ENCODE measurements around the gene FIGNL2. TPM values are rescaled to one million over a fixed set of nuclear protein-coding genes. Genes with fewer than 3 reads are reported as not detected.

Gene FIGNL2
- total RNA-seq, 1 donor from 2014 or later: not detected

GRCh38 chr12:51868821-51869495 lies 20.4 kb upstream of the FIGNL2 start:
- DNase-seq (ENCODE audit: low spot score in 2 of 2): no peak
- Histone ChIP-seq H3K36me3 (no peaks in the 10 kb centered on the region), H3K27me3 (peaks cover 7% of the 10 kb centered on the region), H3K27ac (no peak overlapping the region), H3K4me1 (peaks cover 10 to 11% of the 10 kb centered on the region in 2 donors), H3K4me3 (peak overlapping the region; percentile 23 to 65), H3K9me3 (no peaks in the 10 kb centered on the region)
- intact Hi-C loops (cut with DNase I): no loop called here
- no peak for TF ChIP-seq CTCF (IDR thresholded peaks at IDR 0.05)

- no peak for DNase-seq (ENCODE audit: low spot score in 2 of 2)
- peaks cover 14% of the 10 kb centered on the region in 2 donors for H3K4me1 ChIP-seq
- TF ChIP-seq CTCF (IDR thresholded peaks at IDR 0.05): no peak
- intact Hi-C loops (cut with DNase I): no loop called here
- H3K36me3 ChIP-seq: no peaks in the 10 kb centered on the region
- peaks cover 7% of the 10 kb centered on the region for H3K27me3 ChIP-seq
- H3K9me3 ChIP-seq: no peaks in the 10 kb centered on the region
- no peak overlapping the region for H3K27ac ChIP-seq
- no peak overlapping the region for H3K4me3 ChIP-seq
Observed at GRCh38 chr12:51867796-51868428, 19.4 kb upstream of the FIGNL2 start.

GRCh38 chr12:51867371-51867770 lies 18.9 kb upstream of the FIGNL2 start:
- H3K9me3 ChIP-seq: no peaks in the 10 kb centered on the region
- DNase-seq (ENCODE audit: low spot score in 2 of 2): no peak
- intact Hi-C loops (cut with DNase I): no loop called here
- no peak for TF ChIP-seq CTCF (IDR thresholded peaks at IDR 0.05)
- H3K36me3 ChIP-seq: no peaks in the 10 kb centered on the region
- peaks cover 7% of the 10 kb centered on the region for H3K27me3 ChIP-seq
- no peak overlapping the region for H3K4me3 ChIP-seq
- H3K4me1 ChIP-seq: peaks cover 14% of the 10 kb centered on the region in 2 donors
- H3K27ac ChIP-seq: no peak overlapping the region

GRCh38 chr12:51866762-51867161 lies 18.2 kb upstream of the FIGNL2 start:
- H3K4me3 ChIP-seq: no peak overlapping the region
- no peaks in the 10 kb centered on the region for H3K36me3 ChIP-seq
- no peak for TF ChIP-seq CTCF (IDR thresholded peaks at IDR 0.05)
- no peak for DNase-seq (ENCODE audit: low spot score in 2 of 2)
- peaks cover 7% of the 10 kb centered on the region for H3K27me3 ChIP-seq
- peaks cover 14% of the 10 kb centered on the region in 2 donors for H3K4me1 ChIP-seq
- H3K27ac ChIP-seq: no peak overlapping the region
- H3K9me3 ChIP-seq: no peaks in the 10 kb centered on the region
- intact Hi-C loops (cut with DNase I): no loop called here

- DNase-seq (ENCODE audit: low spot score in 2 of 2): no peak
- Histone ChIP-seq H3K27me3 (peaks cover 7% of the 10 kb centered on the region), H3K4me3 (no peak overlapping the region), H3K4me1 (peaks cover 14% of the 10 kb centered on the region in 2 donors), H3K27ac (no peak overlapping the region), H3K36me3 (no peaks in the 10 kb centered on the region), H3K9me3 (no peaks in the 10 kb centered on the region)
- intact Hi-C loops (cut with DNase I): no loop called here
- no peak for TF ChIP-seq CTCF (IDR thresholded peaks at IDR 0.05)
Observed at GRCh38 chr12:51866324-51866723, 17.8 kb upstream of the FIGNL2 start.
